ENCODE results near the gene SPATA6L. TPM values are rescaled to one million over a fixed set of nuclear protein-coding genes. Genes with fewer than 3 reads are reported as not detected.

Gene SPATA6L
- polyA plus RNA-seq, 1 donor = 7.2 TPM

- Histone ChIP-seq H3K27me3 (ENCODE audit: control insufficient read depth, insufficient read depth, low read length) (no peaks in the 10 kb centered on the region), H3K4me1 (ENCODE audit: control insufficient read depth, insufficient read depth, low read length) (peaks cover 14% of the 10 kb centered on the region), H3K36me3 (ENCODE audit: control insufficient read depth, insufficient read depth, low read length) (no peaks in the 10 kb centered on the region), H3K9me3 (ENCODE audit: control insufficient read depth, low read depth, low read length) (peaks cover 3% of the 10 kb centered on the region), H3K4me3 (ENCODE audit: low read length) (peak overlapping the region; percentile 99), H3K27ac (ENCODE audit: low read length) (peak overlapping the region; percentile 98)
- 0% methylated on average over 4 of the region's 16 CpGs for WGBS (ENCODE audit: insufficient coverage, low lambda C conversion rate)
- peak in 1 of 2 donors; percentile 77 for DNase-seq
Observed at GRCh38 chr9:4678679-4679267, 12.5 kb upstream of the SPATA6L start.

DNA sequence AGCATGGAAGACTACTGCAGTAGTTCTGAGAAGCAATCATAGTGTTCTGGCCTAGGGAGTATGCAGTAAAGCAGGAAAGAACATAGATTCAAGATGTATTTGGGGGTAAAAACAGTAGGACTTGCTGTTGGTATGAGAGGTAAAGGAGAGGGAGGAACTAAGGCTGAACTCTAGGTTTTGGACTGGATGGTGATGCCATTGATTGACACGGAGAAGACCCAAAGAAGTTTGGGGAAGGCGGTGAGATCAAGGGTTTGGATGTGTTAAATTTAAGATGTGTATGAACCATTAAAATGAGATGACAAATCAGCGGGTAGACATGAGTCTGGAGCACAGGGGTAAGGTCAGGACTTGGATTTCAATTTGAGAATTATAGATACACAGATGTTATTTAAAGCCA is 11.1 kb upstream of the SPATA6L start:
- Histone ChIP-seq H3K27ac (ENCODE audit: low read length) (peak overlapping the region; percentile 98), H3K27me3 (ENCODE audit: control insufficient read depth, insufficient read depth, low read length) (no peaks in the 10 kb centered on the region), H3K36me3 (ENCODE audit: control insufficient read depth, insufficient read depth, low read length) (no peaks in the 10 kb centered on the region), H3K4me1 (ENCODE audit: control insufficient read depth, insufficient read depth, low read length) (peaks cover 14% of the 10 kb centered on the region), H3K9me3 (ENCODE audit: control insufficient read depth, low read depth, low read length) (peaks cover 3% of the 10 kb centered on the region), H3K4me3 (ENCODE audit: low read length) (no peak overlapping the region)
- 100% methylated on average over 2 of the region's 3 CpGs for WGBS (ENCODE audit: insufficient coverage, low lambda C conversion rate)
- DNase-seq = peak in 1 of 2 donors; percentile 17

GRCh38 chr9:4674783-4675182 is 8.5 kb upstream of the SPATA6L start:
- Histone ChIP-seq H3K4me3 (ENCODE audit: low read length) (no peak overlapping the region), H3K27me3 (ENCODE audit: control insufficient read depth, insufficient read depth, low read length) (no peaks in the 10 kb centered on the region), H3K36me3 (ENCODE audit: control insufficient read depth, insufficient read depth, low read length) (no peaks in the 10 kb centered on the region), H3K9me3 (ENCODE audit: control insufficient read depth, low read depth, low read length) (peaks cover 3% of the 10 kb centered on the region), H3K27ac (ENCODE audit: low read length) (no peak overlapping the region), H3K4me1 (ENCODE audit: control insufficient read depth, insufficient read depth, low read length) (peaks cover 10% of the 10 kb centered on the region)
- DNase-seq = no peak

DNA sequence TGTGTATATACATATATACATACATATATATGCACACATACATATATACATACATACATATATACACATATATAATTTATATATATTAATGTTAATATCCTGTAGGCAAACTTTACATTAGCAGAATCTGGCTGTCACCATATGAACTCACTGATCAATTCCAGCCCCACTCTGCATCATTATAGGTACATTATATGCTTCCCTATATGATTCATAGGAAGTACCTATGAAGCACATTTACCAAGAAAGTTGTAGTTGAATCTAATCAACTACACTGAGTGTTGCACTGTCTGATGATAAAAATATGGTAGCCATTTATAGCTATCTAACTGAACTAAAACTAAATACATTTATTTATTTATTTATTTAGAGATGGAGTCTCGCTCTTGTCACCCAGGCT is 5.5 kb upstream of the SPATA6L start:
- Histone ChIP-seq H3K9me3 (ENCODE audit: control insufficient read depth, low read depth, low read length) (no peaks in the 10 kb centered on the region), H3K27ac (ENCODE audit: low read length) (no peak overlapping the region), H3K4me3 (ENCODE audit: low read length) (no peak overlapping the region), H3K4me1 (ENCODE audit: control insufficient read depth, insufficient read depth, low read length) (no peaks in the 10 kb centered on the region), H3K36me3 (ENCODE audit: control insufficient read depth, insufficient read depth, low read length) (no peaks in the 10 kb centered on the region), H3K27me3 (ENCODE audit: control insufficient read depth, insufficient read depth, low read length) (no peaks in the 10 kb centered on the region)
- no peak for DNase-seq
- WGBS (ENCODE audit: insufficient coverage, low lambda C conversion rate) = no CpG with 5 or more reads among the region's 1 CpG

DNA sequence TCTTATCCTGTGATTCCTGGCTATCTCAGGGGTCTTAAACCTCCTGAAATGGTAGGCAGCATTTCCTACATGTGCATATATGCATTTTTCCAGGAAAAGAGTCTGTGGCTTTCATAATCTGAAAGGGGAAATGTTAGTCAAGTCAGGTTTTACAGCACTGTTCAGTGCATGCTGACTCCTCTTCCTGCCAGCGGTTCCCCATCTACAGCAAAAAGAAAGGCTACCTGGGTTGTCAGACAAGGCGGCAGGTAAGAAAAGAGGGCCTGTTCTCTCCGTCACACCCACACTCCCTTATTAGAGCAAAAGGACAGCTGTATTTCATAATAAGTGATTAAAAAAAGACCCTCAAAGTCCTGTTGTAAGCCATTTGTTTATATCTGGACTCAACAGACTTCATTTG is 4.3 kb upstream of the SPATA6L start:
- H3K27me3 ChIP-seq (ENCODE audit: control insufficient read depth, insufficient read depth, low read length) = no peaks in the 10 kb centered on the region
- no peak for DNase-seq
- no peak overlapping the region for H3K4me3 ChIP-seq (ENCODE audit: low read length)
- no peak overlapping the region for H3K27ac ChIP-seq (ENCODE audit: low read length)
- no peaks in the 10 kb centered on the region for H3K9me3 ChIP-seq (ENCODE audit: control insufficient read depth, low read depth, low read length)
- no peaks in the 10 kb centered on the region for H3K4me1 ChIP-seq (ENCODE audit: control insufficient read depth, insufficient read depth, low read length)
- no peaks in the 10 kb centered on the region for H3K36me3 ChIP-seq (ENCODE audit: control insufficient read depth, insufficient read depth, low read length)
- no CpG with 5 or more reads among the region's 3 CpGs for WGBS (ENCODE audit: insufficient coverage, low lambda C conversion rate)

- no peaks in the 10 kb centered on the region for H3K9me3 ChIP-seq (ENCODE audit: control insufficient read depth, low read depth, low read length)
- no peaks in the 10 kb centered on the region for H3K4me1 ChIP-seq (ENCODE audit: control insufficient read depth, insufficient read depth, low read length)
- DNase-seq = no peak
- H3K27ac ChIP-seq (ENCODE audit: low read length) = no peak overlapping the region
- H3K4me3 ChIP-seq (ENCODE audit: low read length) = no peak overlapping the region
- no peaks in the 10 kb centered on the region for H3K27me3 ChIP-seq (ENCODE audit: control insufficient read depth, insufficient read depth, low read length)
- H3K36me3 ChIP-seq (ENCODE audit: control insufficient read depth, insufficient read depth, low read length) = no peaks in the 10 kb centered on the region
Observed at GRCh38 chr9:4669890-4670289, 3.6 kb upstream of the SPATA6L start.

DNA sequence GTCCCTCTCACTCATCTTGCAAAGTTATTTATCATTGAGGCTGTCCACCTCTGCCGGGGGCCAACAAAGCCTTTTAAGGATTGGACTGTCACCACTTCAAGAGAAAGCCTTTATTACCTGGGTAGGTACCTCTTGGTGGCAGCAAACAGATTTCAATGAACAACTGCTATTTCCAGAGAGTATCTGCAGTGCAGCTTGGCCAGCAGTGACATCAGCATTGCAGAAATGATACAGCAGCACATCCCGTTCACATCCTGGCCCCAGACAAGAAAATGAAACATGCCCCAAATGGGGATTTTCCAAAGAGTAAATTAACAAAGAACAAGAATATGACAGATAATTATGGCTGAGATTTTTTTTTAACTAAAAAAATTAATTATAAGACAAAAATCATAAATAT is 2.3 kb upstream of the SPATA6L start:
- no CpG with 5 or more reads among the region's 2 CpGs for WGBS (ENCODE audit: insufficient coverage, low lambda C conversion rate)
- Histone ChIP-seq H3K27me3 (ENCODE audit: control insufficient read depth, insufficient read depth, low read length) (no peaks in the 10 kb centered on the region), H3K4me3 (ENCODE audit: low read length) (no peak overlapping the region), H3K36me3 (ENCODE audit: control insufficient read depth, insufficient read depth, low read length) (no peaks in the 10 kb centered on the region), H3K9me3 (ENCODE audit: control insufficient read depth, low read depth, low read length) (no peaks in the 10 kb centered on the region), H3K4me1 (ENCODE audit: control insufficient read depth, insufficient read depth, low read length) (peaks cover 9% of the 10 kb centered on the region), H3K27ac (ENCODE audit: low read length) (no peak overlapping the region)
- DNase-seq = no peak

GRCh38 chr9:4667681-4668080 is 1.4 kb upstream of the SPATA6L start:
- WGBS (ENCODE audit: insufficient coverage, low lambda C conversion rate) = no CpG with 5 or more reads among the region's 1 CpG
- no peak for DNase-seq
- H3K27ac ChIP-seq (ENCODE audit: low read length) = no peak overlapping the region

GRCh38 chr9:4665357-4665756 is 923 bp downstream of the SPATA6L start:
- H3K4me3 ChIP-seq (ENCODE audit: low read length) = peak overlapping the region; percentile 79
- DNase-seq = peak; percentile 33 to 64
- WGBS (ENCODE audit: insufficient coverage, low lambda C conversion rate) = 80% methylated on average over 1 of the region's 2 CpGs
- H3K9me3 ChIP-seq (ENCODE audit: control insufficient read depth, low read depth, low read length) = no peaks in the 10 kb centered on the region
- peaks cover 21% of the 10 kb centered on the region for H3K4me1 ChIP-seq (ENCODE audit: control insufficient read depth, insufficient read depth, low read length)
- no peaks in the 10 kb centered on the region for H3K36me3 ChIP-seq (ENCODE audit: control insufficient read depth, insufficient read depth, low read length)
- peak overlapping the region; percentile 87 for H3K27ac ChIP-seq (ENCODE audit: low read length)
- H3K27me3 ChIP-seq (ENCODE audit: control insufficient read depth, insufficient read depth, low read length) = no peaks in the 10 kb centered on the region

More at GRCh38 chr9:4667681-4668080, 1.4 kb upstream of the SPATA6L start:
- Histone ChIP-seq H3K36me3 (ENCODE audit: control insufficient read depth, insufficient read depth, low read length) (no peaks in the 10 kb centered on the region), H3K9me3 (ENCODE audit: control insufficient read depth, low read depth, low read length) (no peaks in the 10 kb centered on the region), H3K4me3 (ENCODE audit: low read length) (no peak overlapping the region), H3K4me1 (ENCODE audit: control insufficient read depth, insufficient read depth, low read length) (peaks cover 15% of the 10 kb centered on the region), H3K27me3 (ENCODE audit: control insufficient read depth, insufficient read depth, low read length) (no peaks in the 10 kb centered on the region)

DNA sequence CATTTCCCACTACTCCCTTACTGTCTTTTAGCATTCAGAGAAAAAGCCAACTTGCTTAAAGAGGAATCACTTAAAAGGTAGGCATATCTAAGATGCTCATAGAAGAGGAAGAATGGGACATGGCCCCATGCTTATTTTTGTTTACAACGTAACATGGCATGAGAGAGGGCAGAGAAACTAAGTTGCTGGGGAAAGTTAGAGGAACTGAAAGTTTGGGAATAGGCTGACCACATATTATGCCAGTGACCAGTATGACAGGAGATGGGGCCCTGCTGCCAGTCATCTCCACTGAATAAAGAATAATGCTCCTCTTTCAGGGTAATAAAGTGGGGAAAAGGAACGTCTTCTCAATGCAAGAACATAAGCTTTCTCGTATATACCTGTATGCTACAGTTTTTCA is 2.3 kb downstream of the SPATA6L start:
- no peaks in the 10 kb centered on the region for H3K27me3 ChIP-seq (ENCODE audit: control insufficient read depth, insufficient read depth, low read length)
- no peaks in the 10 kb centered on the region for H3K9me3 ChIP-seq (ENCODE audit: control insufficient read depth, low read depth, low read length)
- H3K4me1 ChIP-seq (ENCODE audit: control insufficient read depth, insufficient read depth, low read length) = peaks cover 21% of the 10 kb centered on the region
- peak overlapping the region; percentile 73 for H3K4me3 ChIP-seq (ENCODE audit: low read length)
- H3K36me3 ChIP-seq (ENCODE audit: control insufficient read depth, insufficient read depth, low read length) = no peaks in the 10 kb centered on the region
- DNase-seq = peak in 1 of 2 donors; percentile 15
- no CpG with 5 or more reads among the region's 3 CpGs for WGBS (ENCODE audit: insufficient coverage, low lambda C conversion rate)
- peak overlapping the region; percentile 82 for H3K27ac ChIP-seq (ENCODE audit: low read length)

DNA sequence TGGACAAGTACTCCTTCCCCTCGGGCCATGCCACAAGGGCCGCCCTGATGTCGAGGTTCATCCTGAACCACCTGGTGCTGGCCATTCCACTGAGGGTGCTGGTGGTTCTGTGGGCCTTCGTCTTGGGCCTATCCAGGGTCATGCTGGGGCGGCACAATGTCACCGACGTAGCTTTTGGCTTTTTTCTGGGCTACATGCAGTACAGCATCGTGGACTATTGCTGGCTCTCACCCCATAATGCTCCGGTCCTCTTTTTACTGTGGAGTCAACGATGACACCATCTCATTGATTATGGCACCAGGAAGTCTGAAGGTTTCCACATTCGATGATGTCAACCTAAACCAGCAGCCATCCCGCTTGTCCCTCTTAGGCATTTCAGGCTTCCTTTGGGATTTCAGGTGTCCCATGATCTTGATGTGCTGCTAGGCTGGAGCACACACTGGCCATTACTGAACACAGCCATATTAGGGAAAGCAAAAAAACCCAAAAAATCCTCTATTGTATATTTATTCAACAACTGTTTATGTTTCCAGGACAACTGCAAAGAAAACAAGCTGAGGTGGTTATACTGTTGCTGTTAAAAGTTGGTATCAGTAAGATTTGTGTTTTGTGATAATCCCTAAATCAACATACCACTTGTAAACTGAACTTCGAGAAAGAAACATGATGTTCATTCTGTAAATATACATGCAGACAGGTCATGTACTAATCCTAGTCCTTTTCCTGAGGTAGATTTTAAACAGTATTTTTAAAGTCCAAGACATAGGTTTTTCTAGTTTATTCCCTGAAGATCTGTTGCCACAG is 3.1 kb downstream of the SPATA6L start:
- no peaks in the 10 kb centered on the region for H3K36me3 ChIP-seq (ENCODE audit: control insufficient read depth, insufficient read depth, low read length)
- WGBS (ENCODE audit: insufficient coverage, low lambda C conversion rate) = no CpG with 5 or more reads among the region's 13 CpGs
- no peaks in the 10 kb centered on the region for H3K27me3 ChIP-seq (ENCODE audit: control insufficient read depth, insufficient read depth, low read length)
- peak; percentile 31 to 77 for DNase-seq
- peaks cover 21% of the 10 kb centered on the region for H3K4me1 ChIP-seq (ENCODE audit: control insufficient read depth, insufficient read depth, low read length)
- H3K27ac ChIP-seq (ENCODE audit: low read length) = peak overlapping the region; percentile 82
- H3K9me3 ChIP-seq (ENCODE audit: control insufficient read depth, low read depth, low read length) = no peaks in the 10 kb centered on the region
- peak overlapping the region; percentile 73 for H3K4me3 ChIP-seq (ENCODE audit: low read length)
